Panc1 (cell line): ENCODE data around the gene ABCG2. TPM values are rescaled to one million over a fixed set of nuclear protein-coding genes. Genes with fewer than 3 reads are reported as not detected.

Source experiments
- ATAC-seq: fragments of 200-7000 bp; cut with Tn5 transposase; 2 replicates; pipeline ENCODE4 v1.9.1; 2020; ENCODE audit warnings: mild to moderate bottlenecking, moderate library complexity
- BruUV-seq: library from RNA; stranded (reverse); fragments of 400-500 nt; replicated peaks from 2 replicates; lab custom pipeline; 2021; lab: Mats Ljungman, UMichigan
- CTCF ChIA-PET: fragments of 300-600 bp; sonication (Branson Sonifier 250); formaldehyde crosslinking; loops from one replicate; lab custom pipeline; 2022; ENCODE audit warnings: antibody characterized with exemption; lab: Charles Lee
- POLR2A ChIA-PET: fragments of 300-600 bp; sonication (Branson Sonifier 250); formaldehyde crosslinking; loops from one replicate; lab custom pipeline; 2022; ENCODE audit warnings: antibody characterized with exemption; lab: Charles Lee
- DNase-seq: peaks from one replicate; pipeline ENCODE4 v3.0.0-alpha.2; 2010; ENCODE audit warnings: low read depth, low spot score
- H3K27ac ChIP-seq: 2 replicates; pipeline ENCODE4 v1.5.1; 2011; ENCODE audit warnings: mild to moderate bottlenecking, low read length, inconsistent platforms
- H3K27me3 ChIP-seq: fragments of 200-500 bp; sonication (Bioruptor generic); 2 replicates; pipeline ENCODE4 v1.6.0; 2014; ENCODE audit warnings: low read length, inconsistent platforms; ENCODE audit not compliant: control insufficient read depth, insufficient read depth
- H3K36me3 ChIP-seq: fragments of 200-500 bp; sonication (Bioruptor generic); 2 replicates; pipeline ENCODE4 v1.5.1; 2014; ENCODE audit warnings: inconsistent platforms, mild to moderate bottlenecking, low read length, moderate library complexity; ENCODE audit not compliant: control insufficient read depth, insufficient read depth
- H3K4me1 ChIP-seq: 2 replicates; pipeline ENCODE4 v1.5.1; 2011; ENCODE audit warnings: inconsistent platforms, mild to moderate bottlenecking, low read length, moderate library complexity; ENCODE audit not compliant: control insufficient read depth, insufficient read depth
- H3K4me3 ChIP-seq, 2 experiments: 2 replicates each; pipeline ENCODE4 v1.5.1; 2011 to 2012; ENCODE audit warnings: low read depth in 2 of 2, low read length in 2 of 2, mild to moderate bottlenecking in 2 of 2, inconsistent platforms in 1 of 2, moderate library complexity in 1 of 2
- H3K9me3 ChIP-seq: fragments of 200-500 bp; sonication (Bioruptor generic); 2 replicates; pipeline ENCODE4 v1.5.1; 2014; ENCODE audit warnings: low read depth, mild to moderate bottlenecking, inconsistent platforms, low read length, moderate library complexity; ENCODE audit not compliant: control insufficient read depth, insufficient read depth
- CTCF ChIP-seq: fragments of 450-650 bp; IDR thresholded peaks from 2 replicates; pipeline ENCODE4 v1.5.1; 2017; ENCODE audit warnings: mild to moderate bottlenecking
- POLR2AphosphoS5 ChIP-seq: IDR thresholded peaks from 2 replicates; pipeline ENCODE4 v1.6.1; 2012; ENCODE audit warnings: mild to moderate bottlenecking, low read depth, low read length, moderate library complexity
- SIN3A ChIP-seq: IDR thresholded peaks from 2 replicates; pipeline ENCODE4 v1.6.1; 2012; ENCODE audit warnings: low read depth, mild to moderate bottlenecking, low read length, moderate library complexity, borderline replicate concordance; ENCODE audit not compliant: insufficient read depth
- TCF7L2 ChIP-seq: IDR thresholded peaks from 2 replicates; pipeline ENCODE4 v1.6.1; 2011; ENCODE audit warnings: mild to moderate bottlenecking, low read depth, low read length, inconsistent platforms
- in situ Hi-C: cut with HindIII; loops from 2 replicates; pipeline ENCODE4 v1.10.0; 2016; ENCODE audit warnings: low sequenced_read_pairs, low pct_unique_long_range_greater_than_20kb
- intact Hi-C: fragments of 100-400 bp; cut with micrococcal nuclease; formaldehyde crosslinking; loops from one replicate; pipeline ENCODE4 v1.10.0; 2022; ENCODE audit not compliant: unreplicated experiment
- total RNA-seq: library from RNA; stranded (reverse); gene quantifications from one replicate; pipeline ENCODE4 v1.2.1, GENCODE V29; 2021; ENCODE audit not compliant: unreplicated experiment
- TF ChIP-seq, protein P1 (sequence below), 2 experiments: IDR thresholded peaks; 2 replicates each; pipeline ENCODE4 v1.6.1; 2011 to 2012; ENCODE audit warnings: low read depth in 2 of 2, control low read depth in 1 of 2, low read length in 1 of 2, mild to moderate bottlenecking in 1 of 2, moderate library complexity in 1 of 2; ENCODE audit not compliant: insufficient read depth in 1 of 2

Gene ABCG2
- total RNA-seq, 1 experiment from 2014 or later, result 63.3 TPM

- ChIA-PET CTCF (no interaction called here), POLR2A (no interaction called here)
- ATAC-seq (no peak), DNase-seq (no peak)
- no peaks in the 10 kb centered on the region for H3K27me3 ChIP-seq
- TF ChIP-seq TCF7L2 (no peak), SIN3A (no peak), POLR2AphosphoS5 (no peak), CTCF (no peak)
- TF ChIP-seq, protein P1, sequence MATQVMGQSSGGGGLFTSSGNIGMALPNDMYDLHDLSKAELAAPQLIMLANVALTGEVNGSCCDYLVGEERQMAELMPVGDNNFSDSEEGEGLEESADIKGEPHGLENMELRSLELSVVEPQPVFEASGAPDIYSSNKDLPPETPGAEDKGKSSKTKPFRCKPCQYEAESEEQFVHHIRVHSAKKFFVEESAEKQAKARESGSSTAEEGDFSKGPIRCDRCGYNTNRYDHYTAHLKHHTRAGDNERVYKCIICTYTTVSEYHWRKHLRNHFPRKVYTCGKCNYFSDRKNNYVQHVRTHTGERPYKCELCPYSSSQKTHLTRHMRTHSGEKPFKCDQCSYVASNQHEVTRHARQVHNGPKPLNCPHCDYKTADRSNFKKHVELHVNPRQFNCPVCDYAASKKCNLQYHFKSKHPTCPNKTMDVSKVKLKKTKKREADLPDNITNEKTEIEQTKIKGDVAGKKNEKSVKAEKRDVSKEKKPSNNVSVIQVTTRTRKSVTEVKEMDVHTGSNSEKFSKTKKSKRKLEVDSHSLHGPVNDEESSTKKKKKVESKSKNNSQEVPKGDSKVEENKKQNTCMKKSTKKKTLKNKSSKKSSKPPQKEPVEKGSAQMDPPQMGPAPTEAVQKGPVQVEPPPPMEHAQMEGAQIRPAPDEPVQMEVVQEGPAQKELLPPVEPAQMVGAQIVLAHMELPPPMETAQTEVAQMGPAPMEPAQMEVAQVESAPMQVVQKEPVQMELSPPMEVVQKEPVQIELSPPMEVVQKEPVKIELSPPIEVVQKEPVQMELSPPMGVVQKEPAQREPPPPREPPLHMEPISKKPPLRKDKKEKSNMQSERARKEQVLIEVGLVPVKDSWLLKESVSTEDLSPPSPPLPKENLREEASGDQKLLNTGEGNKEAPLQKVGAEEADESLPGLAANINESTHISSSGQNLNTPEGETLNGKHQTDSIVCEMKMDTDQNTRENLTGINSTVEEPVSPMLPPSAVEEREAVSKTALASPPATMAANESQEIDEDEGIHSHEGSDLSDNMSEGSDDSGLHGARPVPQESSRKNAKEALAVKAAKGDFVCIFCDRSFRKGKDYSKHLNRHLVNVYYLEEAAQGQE (IDR thresholded peaks at IDR 0.05; ENCODE audit: insufficient read depth in 1 of 2, low read depth in 2 of 2, low read length in 1 of 2), result no peak
- no peak overlapping the region for H3K4me3 ChIP-seq
- H3K27ac ChIP-seq, result no peak overlapping the region
- H3K9me3 ChIP-seq, result no peaks in the 10 kb centered on the region
- no TSS peak for BruUV-seq
- H3K4me1 ChIP-seq, result no peaks in the 10 kb centered on the region
- intact Hi-C loops, result no loop called here
- in situ Hi-C loops, result no loop called here
- H3K36me3 ChIP-seq, result no peaks in the 10 kb centered on the region
These were observed 22.2 kb downstream of the ABCG2 start for GRCh38 chr4:88136249-88136648.

GRCh38 chr4:88135356-88135663 lies 23.1 kb downstream of the ABCG2 start:
- no peak for ATAC-seq
- Histone ChIP-seq H3K4me1 (no peaks in the 10 kb centered on the region), H3K36me3 (no peaks in the 10 kb centered on the region), H3K27ac (no peak overlapping the region), H3K27me3 (no peaks in the 10 kb centered on the region), H3K4me3 (no peak overlapping the region), H3K9me3 (no peaks in the 10 kb centered on the region)
- CTCF ChIA-PET, result no interaction called here
- DNase-seq, result no peak
- TF ChIP-seq SIN3A (no peak), CTCF (no peak), TCF7L2 (no peak), POLR2AphosphoS5 (no peak)
- TF ChIP-seq, protein P1 (IDR thresholded peaks at IDR 0.05; ENCODE audit: insufficient read depth in 1 of 2, low read depth in 2 of 2, low read length in 1 of 2), result no peak
- in situ Hi-C loops, result no loop called here
- BruUV-seq, result no TSS peak
- POLR2A ChIA-PET, result no interaction called here
- intact Hi-C loops, result no loop called here
